Hematopoietic multipotent progenitor cell treated with erythropoietin and hydrocortisone succinate and interleukin-3 and kit ligand, for 17 days (in vitro differentiated cells): ENCODE results near the gene VPS37B.
"Not testable (repeated sequence)": the region's sequence is repeated elsewhere in the genome, so short reads cannot be mapped to it uniquely, and the experiment has no call there.

Experiments
- DNase-seq: peaks from one replicate; pipeline ENCODE4 v3.0.0-alpha.2; 2015; ENCODE audit warnings: low spot score

Gene VPS37B

DNA sequence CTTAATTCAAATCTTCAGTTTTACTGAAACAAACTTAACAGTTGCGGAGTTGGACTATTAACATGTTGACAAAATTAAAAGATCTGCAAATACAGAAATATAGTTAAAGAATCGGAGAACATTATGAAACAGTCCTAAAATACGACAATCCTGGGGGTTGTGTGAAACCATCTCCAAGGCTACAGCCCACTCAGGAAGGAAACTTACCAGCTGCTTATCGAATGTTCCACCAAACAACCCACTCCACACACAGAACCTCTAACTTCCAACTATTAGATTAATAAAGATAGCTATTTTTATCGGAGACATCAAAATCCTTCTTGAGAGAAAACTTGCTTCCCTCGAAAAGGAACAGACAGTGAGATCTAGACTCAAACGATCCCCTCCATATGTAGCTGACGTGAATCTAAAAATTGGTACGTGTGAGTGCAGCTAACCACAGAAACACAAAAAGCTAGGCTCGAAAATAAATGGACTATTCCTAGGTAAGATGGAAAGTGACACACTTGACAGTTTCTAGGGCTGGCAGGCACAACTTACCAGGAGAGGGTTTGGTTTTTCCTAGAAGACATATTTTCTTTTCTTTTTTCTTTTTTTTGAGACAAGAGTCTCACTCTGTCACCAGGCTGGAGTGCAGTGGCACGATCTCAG lies 12.9 kb downstream of the VPS37B start:
- DNase-seq = no peak

DNA sequence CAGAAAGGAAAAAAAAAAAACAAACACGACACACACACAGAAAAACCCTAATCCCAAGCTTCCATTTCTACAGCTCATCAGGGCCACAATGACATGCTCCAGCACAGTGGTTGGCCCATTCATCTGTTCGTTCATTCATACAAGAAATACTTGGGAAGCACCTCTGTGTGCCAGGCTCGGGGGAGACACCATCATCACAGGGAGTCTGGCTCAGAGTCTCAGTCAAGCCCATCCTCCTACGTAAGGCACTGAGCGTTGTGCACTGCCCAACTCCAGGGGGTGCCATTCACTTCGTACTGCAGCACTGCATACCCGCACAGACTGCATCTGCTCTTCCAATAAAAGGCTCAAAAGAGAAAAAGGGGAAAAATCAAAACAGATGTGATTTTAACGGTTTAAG lies 15.3 kb downstream of the VPS37B start:
- DNase-seq = peak; percentile 68

DNA sequence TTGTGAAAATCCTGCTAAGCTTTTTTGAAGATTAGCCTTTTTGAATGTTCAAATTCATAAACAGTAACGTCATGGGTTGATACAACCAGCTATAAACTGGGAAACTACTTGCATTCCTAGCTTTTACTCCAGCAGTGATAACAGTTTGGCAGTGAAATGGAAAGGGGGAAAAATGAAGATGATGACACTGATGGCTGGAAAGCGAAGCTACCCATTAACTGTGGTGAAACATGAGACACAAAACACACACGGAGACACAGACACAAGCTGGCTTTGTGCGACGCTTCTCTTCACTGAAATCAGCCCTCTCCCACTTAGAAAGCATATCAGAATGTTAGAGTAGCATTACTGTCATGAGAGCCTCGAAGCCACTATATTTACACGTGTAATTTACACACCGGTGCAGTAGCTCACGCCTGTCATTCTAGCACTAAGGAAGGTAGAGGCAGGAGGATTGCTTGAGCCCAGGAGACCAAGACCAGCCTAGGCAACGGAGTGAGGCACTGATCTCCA lies 15.7 kb downstream of the VPS37B start:
- no peak for DNase-seq

DNA sequence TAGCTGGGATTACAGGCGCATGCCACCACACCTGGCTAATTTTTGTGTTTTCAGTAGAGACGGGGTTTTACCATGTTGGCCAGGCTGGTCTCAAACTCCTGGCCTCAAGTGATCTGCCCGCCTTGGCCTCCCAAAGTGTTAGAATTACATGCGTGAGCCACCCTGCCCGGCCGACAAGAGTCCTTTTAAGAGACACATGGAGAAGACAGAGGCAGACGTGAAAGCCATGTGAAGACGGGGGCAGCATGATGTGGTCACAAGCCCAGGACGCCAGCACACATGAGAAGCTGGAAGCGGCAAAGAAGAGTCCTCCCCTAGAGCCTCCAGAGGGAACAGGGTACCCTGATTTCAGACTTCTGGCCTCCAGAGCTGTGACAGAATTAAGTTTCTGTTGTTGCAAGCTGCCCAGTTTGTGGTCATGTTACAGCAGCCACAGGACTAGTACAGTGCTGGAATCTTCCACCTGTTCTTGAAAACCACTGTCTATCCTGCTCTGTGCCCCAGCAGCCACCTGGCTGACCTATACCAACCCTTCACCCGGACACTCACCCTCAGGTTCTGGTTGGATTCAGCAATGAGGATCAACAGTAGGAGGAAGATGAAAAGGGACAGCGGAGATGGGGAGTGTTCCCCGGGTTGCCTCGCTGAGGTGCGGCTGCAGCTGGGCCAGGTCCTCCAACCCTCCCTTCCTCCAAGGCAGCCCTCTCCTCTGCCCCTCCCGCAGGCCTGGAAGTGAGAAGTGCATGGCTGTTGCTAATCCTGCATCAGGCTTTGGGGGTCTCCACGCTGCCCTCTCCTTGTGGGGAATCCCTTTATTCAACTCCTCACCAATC lies 16.9 kb downstream of the VPS37B start:
- DNase-seq = no peak

DNA sequence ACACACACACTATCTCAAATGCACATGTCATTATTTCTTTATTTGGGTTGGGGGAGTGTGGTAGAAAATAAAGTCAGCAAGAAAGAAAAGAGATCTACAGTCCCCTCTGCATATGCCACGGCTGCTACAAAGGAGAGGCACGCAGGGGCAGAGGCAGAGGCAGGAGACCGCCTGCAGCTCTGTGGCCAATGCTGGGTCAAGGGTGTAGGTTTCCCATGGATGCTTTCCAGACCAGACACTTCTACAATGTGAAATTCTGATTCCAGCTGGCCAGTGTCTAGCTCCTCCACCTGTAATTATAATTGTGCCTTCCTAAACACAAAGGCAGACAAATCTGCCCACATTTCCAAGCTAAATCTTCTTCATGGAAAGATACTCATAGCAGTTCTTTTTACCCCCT lies 19.2 kb downstream of the VPS37B start:
- no peak for DNase-seq

DNA sequence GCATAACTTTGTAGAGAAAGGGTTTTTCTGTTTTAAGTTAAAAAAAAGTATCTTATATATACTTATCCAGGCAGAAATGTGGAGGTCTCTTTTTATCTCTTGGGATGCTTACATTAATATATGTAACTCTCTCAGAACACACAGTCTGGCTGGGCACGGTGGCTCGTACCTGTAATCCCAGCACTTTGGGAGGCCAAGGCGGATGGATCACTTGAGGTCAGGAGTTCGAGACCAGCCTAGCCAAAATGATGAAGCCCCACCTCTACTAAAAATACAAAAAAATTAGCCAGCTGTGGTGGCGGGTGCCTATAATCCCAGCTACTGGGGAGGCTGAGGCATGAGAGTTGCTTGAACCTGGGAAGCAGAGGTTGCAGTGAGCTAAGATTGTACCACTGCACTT lies 19.6 kb downstream of the VPS37B start:
- DNase-seq = not testable (repeated sequence)

DNA sequence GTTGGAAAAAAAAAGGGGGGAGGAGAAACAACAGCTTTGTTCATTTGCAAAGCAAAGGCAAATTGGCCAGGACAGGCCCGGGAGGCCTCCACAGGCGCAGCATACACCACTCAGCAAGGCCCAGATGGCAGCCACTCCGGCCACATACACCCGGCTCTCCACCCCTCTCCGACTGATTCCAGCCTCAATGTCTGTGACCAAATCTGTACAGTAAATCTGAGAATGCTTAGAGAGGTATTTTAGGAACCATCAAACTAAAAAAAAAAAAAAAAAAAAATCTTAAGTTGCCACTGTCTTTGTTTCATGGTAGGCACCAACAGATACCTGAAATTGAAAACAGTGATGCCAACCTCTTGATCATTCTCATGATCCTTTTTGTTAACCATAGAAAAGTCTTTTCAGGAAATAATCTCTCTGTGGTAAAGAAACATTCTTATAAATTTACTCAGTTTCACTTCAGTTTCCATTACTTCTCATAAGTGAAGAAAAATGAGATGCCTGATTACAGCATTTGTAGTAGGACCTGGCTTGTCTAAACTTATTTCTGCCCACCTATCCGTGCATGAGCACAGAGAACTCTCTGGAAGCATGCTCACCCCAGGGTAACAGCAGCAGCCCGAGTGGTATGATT lies 20.2 kb downstream of the VPS37B start:
- no peak for DNase-seq

DNA sequence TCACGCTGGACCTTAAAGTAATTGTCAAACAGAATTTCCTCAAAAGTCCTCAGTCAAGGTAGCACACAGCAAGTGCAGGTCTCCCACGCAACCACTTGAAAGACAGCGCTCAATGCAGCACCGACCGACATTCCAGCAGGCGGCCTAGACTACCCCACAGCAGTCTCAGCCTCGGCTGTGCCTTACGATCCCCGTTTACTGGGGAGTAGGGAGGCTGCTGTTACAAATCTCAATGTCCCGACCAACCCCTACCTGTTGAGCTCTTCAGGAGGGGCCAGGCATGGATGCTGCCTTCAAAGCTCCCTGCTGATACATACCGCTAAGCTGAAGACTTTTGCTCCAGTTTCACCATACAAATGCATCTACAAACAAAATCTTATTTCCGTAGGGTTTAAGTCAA lies 21.8 kb downstream of the VPS37B start:
- DNase-seq = no peak

DNA sequence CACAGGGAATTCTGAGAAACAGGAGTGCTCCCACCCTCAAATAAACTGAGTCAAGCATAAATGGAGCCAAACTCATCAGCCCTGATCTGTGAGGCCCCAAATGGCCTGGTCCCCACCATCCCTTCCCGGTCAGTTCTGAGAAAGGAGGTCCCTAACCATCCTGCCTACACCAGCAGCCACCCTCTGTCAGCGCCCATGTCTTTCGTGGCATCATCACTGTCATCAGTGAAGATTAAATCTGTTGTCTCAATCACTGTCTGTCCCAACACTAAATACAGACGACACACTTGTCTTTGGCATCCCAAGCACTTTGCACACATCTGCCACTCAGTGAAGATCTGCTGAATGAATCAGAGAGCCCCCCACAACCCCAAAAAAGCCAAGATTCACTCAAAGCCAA lies 22.4 kb downstream of the VPS37B start:
- no peak for DNase-seq

DNA sequence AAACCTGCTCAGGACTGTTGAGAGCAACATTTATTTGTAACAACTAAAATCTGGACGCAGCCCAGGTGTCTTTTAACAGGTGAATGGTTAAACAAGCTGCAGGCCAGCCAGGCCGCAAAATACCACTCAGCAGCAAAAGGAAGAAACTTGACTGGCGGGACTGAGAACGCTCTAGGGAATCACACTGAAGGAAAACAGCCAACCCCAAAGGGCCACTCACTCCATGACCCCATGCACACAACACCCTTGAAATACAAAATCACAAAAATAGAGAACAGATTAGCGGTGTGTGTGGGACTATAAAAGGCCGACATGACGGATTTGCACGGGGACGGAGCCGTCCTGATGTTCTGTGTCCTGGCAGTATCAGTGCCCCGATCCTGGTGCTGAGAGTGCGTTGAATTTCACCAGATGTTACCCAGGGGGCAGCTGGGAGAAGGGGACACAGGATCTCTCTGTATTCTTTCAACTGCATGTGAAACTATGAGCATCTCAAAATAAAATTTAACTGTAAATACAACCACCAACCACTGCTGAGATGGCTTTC lies 23.0 kb downstream of the VPS37B start:
- no peak for DNase-seq

DNA sequence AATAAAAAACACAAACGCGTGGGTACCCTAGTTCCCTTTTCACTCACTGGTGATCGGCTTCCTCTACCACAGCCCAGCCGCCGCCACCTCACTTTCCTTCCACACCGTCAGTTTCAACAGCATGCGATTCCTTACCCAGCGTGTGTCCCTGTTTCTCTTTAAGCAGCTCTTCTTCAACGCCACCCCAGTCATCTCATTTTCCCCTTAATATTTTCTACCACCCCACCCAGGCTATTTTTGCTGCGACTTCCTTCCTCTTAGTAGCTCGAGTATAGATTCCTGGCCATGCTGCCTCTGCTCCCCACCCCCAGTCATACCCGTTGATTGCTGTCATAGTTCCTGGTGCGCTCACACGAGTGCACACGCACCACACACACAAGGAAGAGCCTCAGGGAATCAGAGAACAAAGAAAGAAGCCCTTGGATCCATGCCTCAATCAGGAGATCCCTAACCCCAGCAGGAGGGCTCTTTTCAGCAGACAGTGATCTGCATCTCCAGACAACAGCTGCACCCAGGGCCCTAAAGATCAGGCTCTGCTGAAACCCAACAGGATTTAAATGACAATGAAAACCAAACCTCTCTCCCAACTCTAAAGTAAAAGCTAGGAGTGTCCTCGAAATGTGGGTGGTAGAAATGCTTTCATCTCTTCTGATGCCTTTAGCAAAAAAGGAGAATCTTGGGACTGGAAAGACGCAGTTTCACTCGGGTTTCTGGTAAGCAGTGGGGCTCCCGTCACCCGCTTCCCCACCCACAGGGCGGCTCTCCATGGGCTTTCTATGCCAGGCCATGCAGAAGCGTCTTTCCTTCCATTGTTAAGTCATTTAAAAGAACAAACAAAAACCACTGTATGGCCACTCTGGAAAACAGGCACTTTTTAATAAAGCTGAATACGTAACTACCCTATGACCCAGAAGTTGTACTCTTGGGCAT lies 23.8 kb downstream of the VPS37B start:
- DNase-seq = no peak

DNA sequence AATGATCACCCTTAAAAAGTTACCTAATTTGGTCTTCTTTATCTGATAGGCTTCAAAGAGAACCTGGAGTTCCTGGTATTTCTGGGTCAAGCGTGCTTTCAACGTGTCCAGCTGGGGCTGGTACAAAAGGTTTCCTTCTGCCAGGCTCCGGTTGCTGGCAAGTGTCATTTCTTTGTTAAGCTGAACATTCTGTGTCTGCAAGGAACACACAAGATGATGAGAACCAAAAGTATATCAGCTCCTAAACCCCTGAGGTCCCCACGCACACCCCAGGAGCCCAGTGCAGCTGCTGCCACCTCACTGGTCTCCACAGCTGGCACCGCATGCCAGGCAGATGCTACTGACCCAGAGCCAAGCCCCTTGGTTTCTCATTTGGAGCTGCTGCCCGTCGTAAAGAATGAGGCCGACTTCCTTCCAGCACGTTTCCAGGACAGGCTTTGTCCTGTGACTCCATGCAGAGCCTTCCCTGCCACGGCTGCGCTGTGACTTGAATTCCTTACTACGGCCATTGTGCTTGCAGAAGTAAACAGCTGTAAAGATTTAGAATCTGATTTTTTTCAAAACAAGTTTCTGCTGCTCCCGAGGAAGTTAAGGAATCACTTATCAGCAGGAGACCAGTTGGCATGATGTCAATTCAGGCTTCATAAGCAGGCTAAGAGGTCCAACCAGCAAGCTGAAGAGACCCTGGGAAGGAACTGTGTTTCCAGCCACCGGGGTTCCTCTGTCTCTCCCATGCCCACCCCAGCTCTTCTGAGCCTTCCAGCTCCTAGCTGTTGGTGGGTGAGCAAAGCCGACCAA lies 24.9 kb downstream of the VPS37B start:
- no peak for DNase-seq

DNA sequence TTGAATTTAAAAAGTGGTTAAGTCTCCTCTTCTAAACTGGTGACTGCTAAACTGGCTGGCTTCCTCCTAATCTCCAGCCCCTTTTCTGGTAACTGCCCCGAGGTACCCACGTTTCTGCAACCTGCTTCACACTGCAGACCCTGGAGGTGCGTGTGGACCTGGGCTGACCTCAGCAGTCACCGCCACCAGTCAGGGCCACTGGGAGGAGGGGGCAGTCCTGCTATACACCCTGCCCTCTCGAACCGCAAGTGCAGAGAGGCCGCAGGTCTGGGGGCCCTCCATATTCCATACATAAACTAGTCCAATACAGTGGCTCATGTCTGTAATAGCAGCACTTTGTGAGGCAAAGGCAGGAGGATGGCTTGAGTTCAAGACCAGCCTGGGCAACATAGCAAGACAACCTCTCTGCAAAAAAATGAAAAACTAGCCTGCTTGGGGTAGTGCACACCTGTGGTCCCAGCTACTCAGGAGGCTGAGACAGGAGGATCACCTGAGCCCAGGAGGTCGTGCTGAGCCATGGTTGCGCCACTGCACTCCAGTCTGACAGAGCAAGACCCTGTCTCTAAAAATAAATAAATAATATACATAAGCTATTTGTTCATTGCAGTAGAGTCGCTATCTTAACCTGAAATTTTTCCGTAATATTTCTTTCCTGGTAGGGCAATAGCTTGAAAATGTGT lies 25.6 kb downstream of the VPS37B start:
- no peak for DNase-seq

DNA sequence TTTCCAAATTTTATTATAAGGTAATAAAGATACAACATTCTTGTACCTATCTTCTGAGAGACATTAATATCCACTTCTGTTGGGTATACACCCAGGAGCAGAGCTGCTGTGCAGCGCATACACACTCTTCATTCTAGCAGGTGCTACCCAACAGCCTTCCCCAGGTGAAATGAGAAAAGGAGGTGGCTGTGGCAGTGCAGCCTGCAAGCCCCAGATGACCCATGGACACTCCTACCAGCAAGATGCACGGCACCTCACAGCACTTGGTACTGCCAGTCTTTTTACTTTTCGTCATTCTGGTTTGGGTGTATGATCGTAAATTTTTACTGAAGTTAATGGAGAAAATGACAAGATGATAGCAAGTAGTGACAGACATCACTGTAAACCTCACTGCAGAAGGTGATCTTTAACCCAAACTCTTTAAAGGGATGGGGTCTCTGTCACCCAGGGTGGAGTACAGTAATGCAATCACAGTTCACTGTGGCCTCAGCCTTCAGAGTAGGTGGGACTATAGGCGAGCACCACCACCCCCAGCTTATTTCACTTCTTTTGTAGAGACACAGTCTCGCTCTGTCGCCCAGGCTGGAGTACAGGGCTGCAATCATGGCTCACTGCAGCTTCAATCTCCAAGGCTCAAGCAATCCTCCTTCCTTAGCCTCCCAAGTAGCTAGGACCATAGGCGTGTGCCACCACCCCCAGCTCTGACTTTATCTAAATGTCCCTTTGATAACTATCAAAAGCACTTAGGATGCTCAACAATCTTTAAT lies 26.5 kb downstream of the VPS37B start:
- no peak for DNase-seq

DNA sequence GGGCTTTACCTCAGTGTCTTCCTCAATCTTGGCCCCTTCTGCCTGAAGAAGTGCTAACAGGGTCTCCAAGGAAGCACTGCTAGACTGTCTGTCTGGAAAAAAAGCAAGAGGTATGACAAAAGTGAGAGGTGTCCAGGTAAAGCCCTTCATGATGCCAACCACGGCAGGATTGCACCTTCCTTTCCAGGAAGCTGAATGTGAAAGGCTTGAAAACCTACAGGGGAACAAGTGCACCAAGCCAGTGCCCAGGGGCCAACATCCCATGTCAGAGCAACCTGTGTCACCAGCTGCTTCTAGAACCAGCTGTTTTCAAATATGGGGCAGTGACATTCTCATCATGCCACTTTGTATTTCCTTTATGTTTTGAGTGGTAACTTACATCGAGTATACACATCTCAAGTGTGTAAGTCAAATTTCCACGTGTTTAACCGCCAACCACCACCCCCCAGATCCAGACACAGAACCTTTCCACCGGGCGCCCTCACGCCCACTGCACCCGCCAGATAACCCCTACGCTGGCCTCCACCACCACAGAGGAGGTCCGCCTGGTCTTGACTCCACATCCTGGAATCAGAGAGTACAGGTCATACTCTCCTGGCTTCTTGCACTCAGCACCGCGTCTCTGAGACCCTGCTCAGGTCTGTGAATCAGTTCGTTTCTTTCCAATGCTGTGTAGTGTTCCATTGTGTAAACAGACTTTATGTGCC lies 27.3 kb downstream of the VPS37B start:
- DNase-seq = no peak

DNA sequence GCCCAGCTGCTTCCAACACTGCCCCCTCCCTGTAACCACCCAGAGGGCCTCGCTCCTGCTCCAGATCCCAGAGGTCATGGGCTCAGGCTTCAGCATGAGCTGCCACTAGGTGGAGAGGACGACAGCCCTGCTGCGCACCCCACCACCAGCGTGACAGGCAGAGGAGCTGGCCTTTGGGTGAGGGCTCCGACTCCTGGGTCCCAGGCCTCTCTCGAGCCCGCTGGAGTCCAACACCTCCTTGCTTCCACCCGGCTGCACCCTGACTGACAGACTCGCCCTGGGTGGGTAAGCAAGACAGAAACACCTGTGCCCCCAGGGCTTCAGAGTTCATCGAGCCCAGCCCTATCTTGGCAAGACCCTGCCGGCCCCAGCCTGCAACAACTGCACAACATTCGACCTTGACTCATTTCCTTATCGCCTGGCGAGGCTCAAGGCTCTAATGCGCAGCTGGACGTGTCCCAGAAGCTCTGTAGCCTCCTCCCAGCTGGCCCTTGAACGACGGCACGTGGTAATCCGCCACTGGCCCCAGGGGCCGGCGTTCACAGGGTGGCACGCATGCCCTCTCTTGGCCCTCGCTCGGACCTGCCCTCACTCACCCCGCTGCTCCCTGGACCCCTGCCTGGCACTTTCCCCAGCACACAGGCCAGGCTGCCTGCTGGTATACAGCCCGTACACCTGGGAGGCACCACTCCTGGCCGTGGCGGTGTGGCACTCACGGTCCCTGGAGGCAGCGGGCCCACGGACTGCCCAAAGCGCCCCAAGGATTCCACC lies 28.0 kb downstream of the VPS37B start:
- no peak for DNase-seq

DNA sequence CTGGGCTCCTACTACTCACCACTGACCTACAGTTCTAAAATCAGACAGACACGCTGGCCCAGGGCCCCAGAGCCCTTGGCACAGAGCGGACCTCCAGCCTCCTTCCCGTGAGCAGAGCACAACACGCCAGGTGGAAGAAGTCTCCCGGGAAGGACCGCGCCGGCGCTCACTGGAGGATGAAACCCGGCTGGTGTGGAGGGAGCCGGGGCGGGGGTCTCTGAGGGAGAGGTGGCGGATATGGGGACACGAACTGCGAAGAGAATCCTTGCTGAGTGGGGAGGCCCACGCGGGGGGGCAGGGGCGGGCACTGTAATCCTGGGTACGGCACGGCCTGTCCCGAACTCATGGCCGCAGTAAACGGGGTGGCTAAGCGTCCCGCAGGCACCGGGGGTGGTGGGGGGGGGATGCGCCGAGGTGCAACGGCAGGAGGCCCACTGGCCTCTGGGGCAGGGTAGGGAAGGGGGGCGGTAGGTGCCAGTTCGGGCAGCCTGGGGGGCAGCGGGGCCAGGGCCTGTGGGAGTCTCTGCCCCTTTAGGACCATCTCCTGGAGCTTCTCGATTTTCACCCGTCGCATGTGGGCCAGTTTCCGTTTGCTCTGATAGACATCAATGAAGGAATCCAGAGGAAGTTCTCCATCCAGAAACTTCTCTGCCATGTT lies 28.8 kb downstream of the VPS37B start:
- DNase-seq = no peak
